ENCODE measurements around the gene RAB37. TPM values are rescaled to one million over a fixed set of nuclear protein-coding genes. Genes with fewer than 3 reads are reported as not detected.

The RAB37 gene
- polyA plus RNA-seq, 1 donor from 2014 or later, result not detected

DNA sequence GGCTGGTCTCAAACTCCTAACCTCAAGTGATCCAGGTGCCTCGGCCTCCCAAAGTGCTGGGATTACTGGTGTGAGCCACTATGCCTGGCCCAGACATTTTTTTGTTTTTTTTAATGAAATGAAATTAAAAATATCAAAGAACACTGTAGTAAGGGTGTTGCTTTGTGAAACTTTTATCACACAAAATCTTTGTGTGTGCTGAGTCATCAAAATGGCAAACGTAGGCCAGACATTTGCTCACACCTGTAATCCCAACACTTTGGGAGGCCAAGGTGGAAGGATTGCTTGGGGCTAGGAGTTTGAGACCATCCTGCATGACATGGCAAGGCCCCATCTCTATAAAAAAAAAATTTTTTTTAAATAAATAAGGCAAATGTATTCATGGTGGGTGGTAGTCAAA, 29.4 kb downstream of the RAB37 start:
- H3K9me2 ChIP-seq (ENCODE audit: insufficient read depth, low read length), result no peaks in the 10 kb centered on the region
- no peaks in the 10 kb centered on the region for H4K20me1 ChIP-seq (ENCODE audit: insufficient read depth)
- H3K4me2 ChIP-seq (ENCODE audit: low read length), result no peak overlapping the region
- no peaks in the 10 kb centered on the region for H3K27me3 ChIP-seq (ENCODE audit: insufficient read depth, low read depth, low read length)
- TF ChIP-seq CTCF (IDR thresholded peaks at IDR 0.05; ENCODE audit: poor library complexity, severe bottlenecking), result no peak
- no peaks in the 10 kb centered on the region for H3K79me2 ChIP-seq (replicated peaks; ENCODE audit: insufficient read depth, low read length)
- no peak overlapping the region for H3K4me3 ChIP-seq (ENCODE audit: low read length)
- no peaks in the 10 kb centered on the region for H3K9me3 ChIP-seq (ENCODE audit: low read length)
- peaks cover 7% of the 10 kb centered on the region for H3K36me3 ChIP-seq (ENCODE audit: insufficient read depth, low read length)
- no peak overlapping the region for H3K9ac ChIP-seq (ENCODE audit: low read length)
- no peak overlapping the region for H2AFZ ChIP-seq (ENCODE audit: low read depth, low read length)
- H3F3A ChIP-seq (ENCODE audit: insufficient read depth, low read length, poor library complexity, severe bottlenecking), result no peaks in the 10 kb centered on the region
- H3K27ac ChIP-seq (ENCODE audit: low read length), result no peak overlapping the region

- Histone ChIP-seq H3K79me2 (replicated peaks; ENCODE audit: insufficient read depth, low read length) (no peaks in the 10 kb centered on the region), H3K9ac (ENCODE audit: low read length) (no peak overlapping the region), H3K9me3 (ENCODE audit: low read length) (no peaks in the 10 kb centered on the region), H2AFZ (ENCODE audit: low read depth, low read length) (no peak overlapping the region), H3K4me2 (ENCODE audit: low read length) (no peak overlapping the region), H3K4me3 (ENCODE audit: low read length) (no peak overlapping the region), H3K27ac (ENCODE audit: low read length) (no peak overlapping the region), H3K36me3 (ENCODE audit: insufficient read depth, low read length) (peaks cover 7% of the 10 kb centered on the region), H3F3A (ENCODE audit: insufficient read depth, low read length, poor library complexity, severe bottlenecking) (no peaks in the 10 kb centered on the region), H3K9me2 (ENCODE audit: insufficient read depth, low read length) (no peaks in the 10 kb centered on the region), H4K20me1 (ENCODE audit: insufficient read depth) (no peaks in the 10 kb centered on the region), H3K27me3 (ENCODE audit: insufficient read depth, low read depth, low read length) (no peaks in the 10 kb centered on the region)
- no peak for TF ChIP-seq EZH2 (IDR thresholded peaks at IDR 0.05; ENCODE audit: borderline replicate concordance, insufficient read depth, low read length, poor library complexity, severe bottlenecking)
- no peak for TF ChIP-seq CTCF (IDR thresholded peaks at IDR 0.05; ENCODE audit: poor library complexity, severe bottlenecking)
- no peak for TF ChIP-seq SMC3 (conservative IDR thresholded peaks at IDR 0.05; ENCODE audit: poor library complexity)
- no peak for TF ChIP-seq TAF1 (IDR thresholded peaks at IDR 0.05; ENCODE audit: low read depth)
- TF ChIP-seq RAD21 (conservative IDR thresholded peaks at IDR 0.05), result no peak
- no peak for TF ChIP-seq MXI1 (conservative IDR thresholded peaks at IDR 0.05; ENCODE audit: poor library complexity, severe bottlenecking)
- TF ChIP-seq, protein P1, sequence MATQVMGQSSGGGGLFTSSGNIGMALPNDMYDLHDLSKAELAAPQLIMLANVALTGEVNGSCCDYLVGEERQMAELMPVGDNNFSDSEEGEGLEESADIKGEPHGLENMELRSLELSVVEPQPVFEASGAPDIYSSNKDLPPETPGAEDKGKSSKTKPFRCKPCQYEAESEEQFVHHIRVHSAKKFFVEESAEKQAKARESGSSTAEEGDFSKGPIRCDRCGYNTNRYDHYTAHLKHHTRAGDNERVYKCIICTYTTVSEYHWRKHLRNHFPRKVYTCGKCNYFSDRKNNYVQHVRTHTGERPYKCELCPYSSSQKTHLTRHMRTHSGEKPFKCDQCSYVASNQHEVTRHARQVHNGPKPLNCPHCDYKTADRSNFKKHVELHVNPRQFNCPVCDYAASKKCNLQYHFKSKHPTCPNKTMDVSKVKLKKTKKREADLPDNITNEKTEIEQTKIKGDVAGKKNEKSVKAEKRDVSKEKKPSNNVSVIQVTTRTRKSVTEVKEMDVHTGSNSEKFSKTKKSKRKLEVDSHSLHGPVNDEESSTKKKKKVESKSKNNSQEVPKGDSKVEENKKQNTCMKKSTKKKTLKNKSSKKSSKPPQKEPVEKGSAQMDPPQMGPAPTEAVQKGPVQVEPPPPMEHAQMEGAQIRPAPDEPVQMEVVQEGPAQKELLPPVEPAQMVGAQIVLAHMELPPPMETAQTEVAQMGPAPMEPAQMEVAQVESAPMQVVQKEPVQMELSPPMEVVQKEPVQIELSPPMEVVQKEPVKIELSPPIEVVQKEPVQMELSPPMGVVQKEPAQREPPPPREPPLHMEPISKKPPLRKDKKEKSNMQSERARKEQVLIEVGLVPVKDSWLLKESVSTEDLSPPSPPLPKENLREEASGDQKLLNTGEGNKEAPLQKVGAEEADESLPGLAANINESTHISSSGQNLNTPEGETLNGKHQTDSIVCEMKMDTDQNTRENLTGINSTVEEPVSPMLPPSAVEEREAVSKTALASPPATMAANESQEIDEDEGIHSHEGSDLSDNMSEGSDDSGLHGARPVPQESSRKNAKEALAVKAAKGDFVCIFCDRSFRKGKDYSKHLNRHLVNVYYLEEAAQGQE (IDR thresholded peaks at IDR 0.05; ENCODE audit: borderline replicate concordance), result no peak
- no peak for TF ChIP-seq EP300 (conservative IDR thresholded peaks at IDR 0.05; ENCODE audit: poor library complexity, severe bottlenecking)
- TF ChIP-seq POLR2AphosphoS5 (IDR thresholded peaks at IDR 0.05), result no peak
Observed at GRCh38 chr17:74767111-74767516, 30.1 kb downstream of the RAB37 start.
